Uterus (tissue), 4 donors: ENCODE data around the gene RNF41. TPM values are rescaled to one million over a fixed set of nuclear protein-coding genes. Genes with fewer than 3 reads are reported as not detected.

Experiments
- DNase-seq, 2 donors: peaks; one replicate each; pipeline ENCODE4 v3.0.0-alpha.2; 2019 to 2020
- H3K27ac ChIP-seq, 2 donors: fragments of 200-600 bp; sonication (generic); 1 replicate in 1 of 2; 2 replicates in 1 of 2; pipeline ENCODE4 v1.5.1; 2016 to 2018
- H3K27me3 ChIP-seq, 2 donors: fragments of 200-600 bp; sonication (generic); one replicate each; pipeline ENCODE4 v1.5.1; 2018 to 2019; ENCODE audit warnings: control low read depth in 1 of 2
- H3K36me3 ChIP-seq, 2 donors: fragments of 200-600 bp; sonication (generic); one replicate each; pipeline ENCODE4 v1.5.1; 2019; ENCODE audit warnings: control low read depth in 1 of 2
- H3K4me1 ChIP-seq, 2 donors: fragments of 200-600 bp; sonication (generic); one replicate each; pipeline ENCODE4 v1.5.1; 2018 to 2019; ENCODE audit warnings: control low read depth in 1 of 2
- H3K4me3 ChIP-seq, 2 donors: fragments of 200-600 bp; sonication (generic); 1 replicate in 1 of 2; 2 replicates in 1 of 2; pipeline ENCODE4 v1.5.1; 2018 to 2019; ENCODE audit warnings: mild to moderate bottlenecking in 1 of 2
- H3K9me3 ChIP-seq, 2 donors: fragments of 200-600 bp; sonication (generic); one replicate each; pipeline ENCODE4 v1.5.1; 2019; ENCODE audit warnings: control low read depth in 1 of 2
- POLR2A ChIP-seq, 2 donors: fragments of 450-650 bp; IDR thresholded peaks; one replicate each; pipeline ENCODE4 v1.6.1; 2016; ENCODE audit warnings: antibody characterized with exemption in 2 of 2, mild to moderate bottlenecking in 1 of 2, moderate library complexity in 1 of 2
- intact Hi-C: fragments of 100-400 bp; cut with DNase I; formaldehyde crosslinking; loops from one replicate; pipeline ENCODE4 v1.15.1; 2023; ENCODE audit warnings: low total_unique reads
- total RNA-seq, 4 donors: library from RNA; depleted of rRNA in 3 of 4; stranded (reverse); fragments of >200 nt in 3 of 4; gene quantifications; one replicate each; pipeline versions ENCODE4 v1.1.0 to v1.2.4, GENCODE V29; 2014 to 2023
- TF ChIP-seq, protein P1 (sequence below), 4 experiments: fragments of 200-600 bp in 2 of 4; fragments of 450-650 bp in 2 of 4; sonication (generic) in 2 of 4; IDR thresholded peaks; one replicate each; pipeline ENCODE4 v1.5.1; 2016 to 2019; ENCODE audit warnings: antibody characterized with exemption in 4 of 4, mild to moderate bottlenecking in 2 of 4, moderate library complexity in 1 of 4
- donor health status: DM: yes; HTN: yes; CAD: no.

RNF41 gene
- total RNA-seq, 4 donors from 2014 or later: 40.3 to 84.8 (median 58.0) TPM

DNA sequence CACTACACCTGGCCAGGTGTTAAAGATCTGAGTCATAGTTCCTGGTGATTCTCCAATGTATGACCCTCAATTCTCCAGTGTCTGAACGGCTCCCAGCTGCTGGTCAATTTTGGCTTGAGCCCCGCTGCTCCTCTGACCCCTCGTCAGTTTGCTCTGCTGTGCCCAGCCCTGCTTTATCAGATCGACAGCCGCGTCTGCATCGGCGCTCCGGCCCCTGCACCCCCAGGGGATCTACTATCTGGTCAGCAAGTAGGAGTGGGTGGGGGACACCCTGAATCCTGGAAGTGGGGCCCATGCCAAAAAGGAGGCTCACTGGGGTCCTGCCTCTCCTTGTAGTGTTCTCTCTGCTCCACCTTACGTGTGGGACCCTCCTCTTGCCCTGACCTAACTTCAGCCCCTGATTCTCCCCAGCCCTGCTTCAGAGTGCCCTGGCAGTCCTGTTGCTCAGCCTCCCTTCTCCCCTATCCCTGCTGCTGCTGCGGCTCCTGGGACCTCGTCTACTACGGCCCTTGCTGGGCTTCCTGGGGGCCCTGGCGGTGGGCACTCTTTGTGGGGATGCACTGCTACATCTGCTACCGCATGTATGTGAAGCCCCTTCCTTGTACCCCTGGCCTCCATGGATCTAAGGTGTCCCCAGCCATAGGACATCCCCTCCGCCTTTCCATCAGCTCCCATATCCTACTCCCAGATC is 13.2 kb upstream of the RNF41 start:
- H3K9me3 ChIP-seq: no peaks in the 10 kb centered on the region
- H3K27ac ChIP-seq: no peak overlapping the region
- no peaks in the 10 kb centered on the region for H3K4me1 ChIP-seq
- DNase-seq: no peak
- no peaks in the 10 kb centered on the region for H3K36me3 ChIP-seq
- no peaks in the 10 kb centered on the region for H3K27me3 ChIP-seq
- TF ChIP-seq POLR2A (IDR thresholded peaks at IDR 0.05): no peak
- TF ChIP-seq, protein P1, sequence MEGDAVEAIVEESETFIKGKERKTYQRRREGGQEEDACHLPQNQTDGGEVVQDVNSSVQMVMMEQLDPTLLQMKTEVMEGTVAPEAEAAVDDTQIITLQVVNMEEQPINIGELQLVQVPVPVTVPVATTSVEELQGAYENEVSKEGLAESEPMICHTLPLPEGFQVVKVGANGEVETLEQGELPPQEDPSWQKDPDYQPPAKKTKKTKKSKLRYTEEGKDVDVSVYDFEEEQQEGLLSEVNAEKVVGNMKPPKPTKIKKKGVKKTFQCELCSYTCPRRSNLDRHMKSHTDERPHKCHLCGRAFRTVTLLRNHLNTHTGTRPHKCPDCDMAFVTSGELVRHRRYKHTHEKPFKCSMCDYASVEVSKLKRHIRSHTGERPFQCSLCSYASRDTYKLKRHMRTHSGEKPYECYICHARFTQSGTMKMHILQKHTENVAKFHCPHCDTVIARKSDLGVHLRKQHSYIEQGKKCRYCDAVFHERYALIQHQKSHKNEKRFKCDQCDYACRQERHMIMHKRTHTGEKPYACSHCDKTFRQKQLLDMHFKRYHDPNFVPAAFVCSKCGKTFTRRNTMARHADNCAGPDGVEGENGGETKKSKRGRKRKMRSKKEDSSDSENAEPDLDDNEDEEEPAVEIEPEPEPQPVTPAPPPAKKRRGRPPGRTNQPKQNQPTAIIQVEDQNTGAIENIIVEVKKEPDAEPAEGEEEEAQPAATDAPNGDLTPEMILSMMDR (IDR thresholded peaks at IDR 0.05): no peak
- intact Hi-C loops: no loop called here
- H3K4me3 ChIP-seq: no peak overlapping the region

DNA sequence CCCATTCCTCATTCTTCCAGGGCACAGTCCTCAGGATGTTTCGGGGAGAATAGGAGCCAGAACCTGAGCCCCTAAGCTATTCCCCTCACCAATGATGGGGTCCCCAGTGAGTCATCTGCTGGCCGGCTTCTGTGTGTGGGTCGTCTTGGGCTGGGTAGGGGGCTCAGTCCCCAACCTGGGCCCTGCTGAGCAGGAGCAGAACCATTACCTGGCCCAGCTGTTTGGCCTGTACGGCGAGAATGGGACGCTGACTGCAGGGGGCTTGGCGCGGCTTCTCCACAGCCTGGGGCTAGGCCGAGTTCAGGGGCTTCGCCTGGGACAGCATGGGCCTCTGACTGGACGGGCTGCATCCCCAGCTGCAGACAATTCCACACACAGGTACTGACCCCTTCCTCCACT is 9.5 kb upstream of the RNF41 start:
- Histone ChIP-seq H3K4me1 (no peaks in the 10 kb centered on the region), H3K27me3 (no peaks in the 10 kb centered on the region), H3K36me3 (no peaks in the 10 kb centered on the region), H3K4me3 (no peak overlapping the region), H3K9me3 (no peaks in the 10 kb centered on the region), H3K27ac (no peak overlapping the region)
- intact Hi-C loops: no loop called here
- DNase-seq: no peak
- no peak for TF ChIP-seq POLR2A (IDR thresholded peaks at IDR 0.05)
- TF ChIP-seq, protein P1 (IDR thresholded peaks at IDR 0.05): no peak

GRCh38 chr12:56230432-56231183 is 8.9 kb upstream of the RNF41 start:
- TF ChIP-seq, protein P1 (IDR thresholded peaks at IDR 0.05): no peak
- no peak for TF ChIP-seq POLR2A (IDR thresholded peaks at IDR 0.05)
- Histone ChIP-seq H3K9me3 (no peaks in the 10 kb centered on the region), H3K4me1 (no peaks in the 10 kb centered on the region), H3K27me3 (no peaks in the 10 kb centered on the region), H3K27ac (no peak overlapping the region), H3K4me3 (no peak overlapping the region), H3K36me3 (no peaks in the 10 kb centered on the region)
- intact Hi-C loops: no loop called here
- no peak for DNase-seq

GRCh38 chr12:56229916-56230431 is 8.3 kb upstream of the RNF41 start, which contains the start of gene SLC39A5:
Gene SLC39A5, plus strand, starts transcription at chr12:56230051. Its CDS starts 1,224 bp downstream, at chr12:56231275.
- no peak for DNase-seq
- TF ChIP-seq, protein P1 (IDR thresholded peaks at IDR 0.05): no peak
- no peak for TF ChIP-seq POLR2A (IDR thresholded peaks at IDR 0.05)
- Histone ChIP-seq H3K27me3 (no peaks in the 10 kb centered on the region), H3K27ac (no peak within 1 kb of the TSS), H3K4me3 (no peak within 1 kb of the TSS), H3K9me3 (no peaks in the 10 kb centered on the region), H3K4me1 (no peaks in the 10 kb centered on the region), H3K36me3 (no peaks in the 10 kb centered on the region)
- intact Hi-C loops: no loop called here

- Histone ChIP-seq H3K27ac (no peak overlapping the region), H3K27me3 (no peaks in the 10 kb centered on the region), H3K4me3 (no peak overlapping the region), H3K9me3 (no peaks in the 10 kb centered on the region), H3K36me3 (no peaks in the 10 kb centered on the region), H3K4me1 (no peaks in the 10 kb centered on the region)
- intact Hi-C loops: no loop called here
- DNase-seq: no peak
- TF ChIP-seq, protein P1 (IDR thresholded peaks at IDR 0.05): no peak
- TF ChIP-seq POLR2A (IDR thresholded peaks at IDR 0.05): no peak
Observed at GRCh38 chr12:56229082-56229481, 7.4 kb upstream of the RNF41 start.
